ENCODE results near the gene KCTD14.
"Not testable (repeated sequence)": the region's sequence is repeated elsewhere in the genome, so short reads cannot be mapped to it uniquely, and the experiment has no call there.

KCTD14 gene

DNA sequence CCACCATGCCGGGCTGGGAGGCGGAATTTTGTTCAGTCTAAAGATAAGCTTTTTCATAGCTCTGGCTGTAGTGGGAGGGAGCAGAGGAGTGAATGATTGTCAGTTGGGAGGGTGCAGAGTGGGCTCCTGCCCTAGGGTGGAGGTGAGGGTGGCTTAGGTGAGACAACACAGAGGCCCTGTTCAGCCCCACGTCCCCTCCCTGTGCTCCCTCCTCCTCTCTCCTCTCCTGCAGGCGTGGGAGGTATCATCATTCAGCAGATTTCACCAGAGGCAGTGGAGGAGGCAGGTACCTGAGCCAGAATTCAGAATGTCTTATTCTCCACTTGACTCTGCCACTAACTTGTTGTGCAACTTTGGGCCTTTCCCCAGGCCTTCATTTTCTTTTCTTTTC, 38.8 kb upstream of the KCTD14 start:
- H3K27ac ChIP-seq (ENCODE audit: insufficient read depth, low read depth, low read length, poor library complexity, severe bottlenecking), result no peak overlapping the region
- no peak overlapping the region for H3K4me3 ChIP-seq (ENCODE audit: insufficient read depth, low read depth, low read length)
- 87 to 88% methylated on average over 4 of the region's 4 CpGs for WGBS, 2 experiments
- no peaks in the 10 kb centered on the region for H3K27me3 ChIP-seq (ENCODE audit: control insufficient read depth, insufficient read depth, low read length, poor library complexity, severe bottlenecking)
- no peaks in the 10 kb centered on the region for H3K36me3 ChIP-seq (ENCODE audit: control insufficient read depth, insufficient read depth, low read length)
- no peaks in the 10 kb centered on the region for H3K9me3 ChIP-seq (ENCODE audit: control insufficient read depth, low read length)
- no peaks in the 10 kb centered on the region for H3K4me1 ChIP-seq (ENCODE audit: control insufficient read depth, insufficient read depth, low read length)

DNA sequence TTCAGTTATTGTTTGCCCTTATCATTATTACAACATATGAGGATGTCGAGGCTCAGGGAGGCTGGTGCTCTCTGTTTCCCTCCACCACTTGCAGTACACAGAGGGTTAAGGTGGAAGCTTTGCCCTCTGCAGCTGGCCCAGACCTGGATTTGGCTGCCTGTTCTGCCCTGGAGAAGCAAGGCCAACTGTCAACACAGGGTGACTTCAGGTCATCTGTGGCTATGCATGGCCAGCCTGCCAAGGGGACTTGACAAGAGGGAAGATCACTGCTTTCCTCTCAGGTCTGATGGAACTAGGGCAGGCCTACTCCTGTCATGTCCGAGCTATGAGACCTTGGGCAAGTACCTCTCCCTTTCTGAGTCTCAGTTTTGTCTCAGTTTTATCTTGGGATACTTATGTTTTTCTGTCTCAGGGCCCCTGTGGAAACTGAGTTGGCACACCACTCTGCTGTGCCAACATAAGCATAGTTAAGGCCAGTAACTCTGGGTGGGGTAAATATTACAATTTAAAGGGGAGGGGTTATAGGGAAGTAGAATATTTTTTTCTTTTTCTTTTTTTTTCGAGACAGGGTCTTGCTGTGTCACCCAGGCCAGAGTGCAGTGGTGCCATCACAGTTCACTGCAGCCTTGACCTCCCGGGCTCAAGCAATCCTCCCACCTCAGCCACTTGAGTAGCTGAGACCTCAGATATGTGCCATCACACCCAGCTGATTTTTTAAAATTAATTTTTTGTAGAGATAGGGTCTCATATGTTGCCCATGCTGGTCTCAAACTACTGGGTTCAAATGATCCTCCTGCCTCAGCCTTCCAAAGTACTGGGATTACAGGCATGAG, 38.2 kb upstream of the KCTD14 start:
- Histone ChIP-seq H3K4me1 (ENCODE audit: control insufficient read depth, insufficient read depth, low read length) (no peaks in the 10 kb centered on the region), H3K4me3 (ENCODE audit: insufficient read depth, low read depth, low read length) (no peak overlapping the region), H3K36me3 (ENCODE audit: control insufficient read depth, insufficient read depth, low read length) (no peaks in the 10 kb centered on the region), H3K9me3 (ENCODE audit: control insufficient read depth, low read length) (no peaks in the 10 kb centered on the region), H3K27me3 (ENCODE audit: control insufficient read depth, insufficient read depth, low read length, poor library complexity, severe bottlenecking) (no peaks in the 10 kb centered on the region), H3K27ac (ENCODE audit: insufficient read depth, low read depth, low read length, poor library complexity, severe bottlenecking) (no peak overlapping the region)
- 95 to 97% methylated on average over 4 of the region's 4 CpGs for WGBS, 2 experiments

DNA sequence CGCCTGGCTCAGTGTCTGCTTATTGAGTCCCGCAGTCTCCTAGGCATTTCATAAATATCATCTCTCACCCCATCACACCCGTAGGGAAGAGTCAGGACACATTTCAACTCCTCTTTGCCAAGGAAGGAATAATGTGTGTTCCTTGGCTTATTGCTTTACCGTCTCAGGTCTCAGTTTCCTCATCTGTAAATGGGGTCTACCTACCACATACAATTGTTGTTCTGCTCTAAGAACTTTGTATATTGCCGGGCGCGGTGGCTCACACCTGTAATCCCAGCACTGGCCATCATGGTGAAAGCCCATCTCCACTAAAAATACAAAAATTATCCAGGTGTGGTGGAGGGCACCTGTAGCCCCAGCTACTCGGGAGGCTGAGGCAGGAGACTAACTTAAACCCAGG, 37.5 kb upstream of the KCTD14 start:
- no peak overlapping the region for H3K4me3 ChIP-seq (ENCODE audit: insufficient read depth, low read depth, low read length)
- no peaks in the 10 kb centered on the region for H3K4me1 ChIP-seq (ENCODE audit: control insufficient read depth, insufficient read depth, low read length)
- H3K9me3 ChIP-seq (ENCODE audit: control insufficient read depth, low read length), result no peaks in the 10 kb centered on the region
- no peaks in the 10 kb centered on the region for H3K27me3 ChIP-seq (ENCODE audit: control insufficient read depth, insufficient read depth, low read length, poor library complexity, severe bottlenecking)
- H3K27ac ChIP-seq (ENCODE audit: insufficient read depth, low read depth, low read length, poor library complexity, severe bottlenecking), result no peak overlapping the region
- H3K36me3 ChIP-seq (ENCODE audit: control insufficient read depth, insufficient read depth, low read length), result no peaks in the 10 kb centered on the region
- WGBS, 2 experiments, result 90 to 95% methylated on average over 8 of the region's 8 CpGs

DNA sequence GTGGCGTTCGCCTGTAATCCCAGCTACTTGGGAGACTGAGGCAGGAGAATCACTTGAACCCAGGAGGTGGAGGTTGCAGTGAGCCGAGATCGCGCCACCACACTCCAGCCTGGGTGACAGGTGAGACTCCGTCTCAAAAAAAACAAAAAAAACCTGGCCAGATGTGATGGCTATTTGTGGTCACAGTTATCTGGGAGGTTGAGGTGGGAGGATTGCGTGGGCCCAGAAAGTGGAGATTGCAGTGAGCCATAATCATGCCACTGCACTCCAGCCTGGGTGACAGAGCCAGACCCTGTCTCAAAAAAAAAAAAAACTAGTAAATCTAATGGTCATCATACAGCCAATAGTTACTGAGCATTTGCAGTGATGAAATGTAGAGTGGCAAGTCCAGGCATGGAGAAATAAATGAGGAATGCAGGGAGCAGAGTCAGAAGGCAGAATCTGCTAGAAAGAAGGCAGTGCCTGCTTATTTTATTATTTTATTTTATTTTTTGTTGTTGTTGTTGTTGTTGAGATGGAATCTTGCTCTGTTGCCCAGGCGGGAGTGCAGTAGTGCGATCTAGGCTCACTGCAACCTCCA, 36.8 kb upstream of the KCTD14 start:
- not testable (repeated sequence) for H3K36me3 ChIP-seq (ENCODE audit: control insufficient read depth, insufficient read depth, low read length); H3K9me3 ChIP-seq (ENCODE audit: control insufficient read depth, low read length); H3K27ac ChIP-seq (ENCODE audit: insufficient read depth, low read depth, low read length, poor library complexity, severe bottlenecking); H3K4me3 ChIP-seq (ENCODE audit: insufficient read depth, low read depth, low read length); H3K27me3 ChIP-seq (ENCODE audit: control insufficient read depth, insufficient read depth, low read length, poor library complexity, severe bottlenecking); H3K4me1 ChIP-seq (ENCODE audit: control insufficient read depth, insufficient read depth, low read length)
- 89 to 96% methylated on average over 9 of the region's 9 CpGs for WGBS, 2 experiments

DNA sequence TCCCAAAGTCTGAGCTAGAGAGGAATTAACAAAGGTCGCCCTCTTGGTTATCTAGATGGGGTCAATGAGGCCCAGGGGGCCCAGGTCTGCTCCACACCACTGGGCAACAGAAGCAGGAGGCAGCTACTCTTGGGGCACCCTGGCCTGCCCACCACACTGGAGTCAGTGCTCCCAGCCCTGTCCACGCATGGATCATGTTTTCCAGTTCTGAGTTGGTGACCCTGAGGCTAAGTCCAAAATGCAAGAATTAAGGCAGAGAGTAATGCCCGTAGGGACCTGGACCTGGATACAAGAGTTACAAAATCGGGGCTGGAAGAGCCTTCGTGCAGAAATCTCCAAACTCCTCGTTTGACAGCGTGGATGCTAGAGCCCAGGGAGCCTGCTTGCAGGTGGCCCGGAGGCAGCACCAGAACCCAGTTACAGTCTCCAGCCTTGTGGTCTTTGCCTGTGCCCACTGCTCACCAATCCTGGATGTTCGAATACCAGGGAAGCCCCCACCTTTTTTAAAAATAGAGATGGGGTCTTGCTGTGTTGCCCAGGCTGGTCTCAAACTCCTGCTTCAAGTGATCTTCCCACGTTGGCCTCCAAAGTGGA, 34.5 kb upstream of the KCTD14 start:
- WGBS, 2 experiments, result 84 to 85% methylated on average over 10 of the region's 10 CpGs
- Histone ChIP-seq H3K4me3 (ENCODE audit: insufficient read depth, low read depth, low read length) (no peak overlapping the region), H3K27me3 (ENCODE audit: control insufficient read depth, insufficient read depth, low read length, poor library complexity, severe bottlenecking) (no peaks in the 10 kb centered on the region)

DNA sequence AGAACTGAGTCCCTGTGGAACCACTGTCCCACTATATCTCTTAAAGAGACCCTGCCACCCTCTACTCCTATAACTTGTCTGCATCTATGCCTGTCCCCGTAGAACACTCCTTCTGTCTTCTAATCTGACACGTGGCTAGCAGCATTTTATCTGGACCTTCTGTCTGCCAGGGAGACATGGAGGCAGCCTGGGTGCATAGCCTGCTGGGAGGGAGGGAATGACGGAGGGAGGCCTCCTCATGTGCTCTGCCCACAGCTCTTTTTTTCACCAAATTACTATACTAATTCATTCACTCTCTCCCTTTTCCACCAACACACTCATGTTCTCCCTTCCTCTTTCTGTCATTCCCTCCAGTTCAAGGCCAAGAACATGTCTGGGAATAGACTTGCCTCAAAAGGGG, 33.0 kb upstream of the KCTD14 start:
- H3K27me3 ChIP-seq (ENCODE audit: control insufficient read depth, insufficient read depth, low read length, poor library complexity, severe bottlenecking), result no peaks in the 10 kb centered on the region
- no peak overlapping the region for H3K27ac ChIP-seq (ENCODE audit: insufficient read depth, low read depth, low read length, poor library complexity, severe bottlenecking)
- WGBS, 2 experiments, result 80 to 81% methylated on average over 3 of the region's 3 CpGs
- H3K9me3 ChIP-seq (ENCODE audit: control insufficient read depth, low read length), result no peaks in the 10 kb centered on the region
- no peaks in the 10 kb centered on the region for H3K4me1 ChIP-seq (ENCODE audit: control insufficient read depth, insufficient read depth, low read length)
- no peaks in the 10 kb centered on the region for H3K36me3 ChIP-seq (ENCODE audit: control insufficient read depth, insufficient read depth, low read length)
- no peak overlapping the region for H3K4me3 ChIP-seq (ENCODE audit: insufficient read depth, low read depth, low read length)

More for the DNA sequence above, 34.5 kb upstream of the KCTD14 start:
- Histone ChIP-seq H3K4me1 (ENCODE audit: control insufficient read depth, insufficient read depth, low read length) (no peaks in the 10 kb centered on the region), H3K27ac (ENCODE audit: insufficient read depth, low read depth, low read length, poor library complexity, severe bottlenecking) (no peak overlapping the region), H3K9me3 (ENCODE audit: control insufficient read depth, low read length) (no peaks in the 10 kb centered on the region), H3K36me3 (ENCODE audit: control insufficient read depth, insufficient read depth, low read length) (no peaks in the 10 kb centered on the region)

DNA sequence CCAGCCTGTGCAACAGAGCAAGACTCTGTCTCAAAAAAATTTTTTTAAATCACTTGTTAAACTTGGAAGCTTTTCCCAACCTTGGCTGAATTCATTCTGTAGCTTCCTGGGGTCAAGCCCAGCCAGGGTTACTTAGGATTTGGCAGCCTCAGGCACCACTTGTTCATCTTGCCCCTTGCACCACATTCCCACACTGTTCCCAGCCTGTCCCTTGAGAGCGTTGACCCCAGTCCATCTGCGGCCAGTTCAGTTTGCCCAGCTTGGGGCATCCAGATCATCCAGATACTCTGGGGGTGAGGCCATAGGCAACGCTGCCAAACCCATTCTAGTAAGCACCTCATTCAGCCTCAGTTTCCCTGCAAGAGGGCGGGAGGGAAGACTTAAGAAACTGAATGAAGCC, 31.9 kb upstream of the KCTD14 start:
- 91 to 97% methylated on average over 4 of the region's 4 CpGs for WGBS, 2 experiments
- no peaks in the 10 kb centered on the region for H3K27me3 ChIP-seq (ENCODE audit: control insufficient read depth, insufficient read depth, low read length, poor library complexity, severe bottlenecking)
- no peak overlapping the region for H3K4me3 ChIP-seq (ENCODE audit: insufficient read depth, low read depth, low read length)
- H3K36me3 ChIP-seq (ENCODE audit: control insufficient read depth, insufficient read depth, low read length), result no peaks in the 10 kb centered on the region
- H3K4me1 ChIP-seq (ENCODE audit: control insufficient read depth, insufficient read depth, low read length), result no peaks in the 10 kb centered on the region
- H3K9me3 ChIP-seq (ENCODE audit: control insufficient read depth, low read length), result no peaks in the 10 kb centered on the region
- H3K27ac ChIP-seq (ENCODE audit: insufficient read depth, low read depth, low read length, poor library complexity, severe bottlenecking), result no peak overlapping the region

DNA sequence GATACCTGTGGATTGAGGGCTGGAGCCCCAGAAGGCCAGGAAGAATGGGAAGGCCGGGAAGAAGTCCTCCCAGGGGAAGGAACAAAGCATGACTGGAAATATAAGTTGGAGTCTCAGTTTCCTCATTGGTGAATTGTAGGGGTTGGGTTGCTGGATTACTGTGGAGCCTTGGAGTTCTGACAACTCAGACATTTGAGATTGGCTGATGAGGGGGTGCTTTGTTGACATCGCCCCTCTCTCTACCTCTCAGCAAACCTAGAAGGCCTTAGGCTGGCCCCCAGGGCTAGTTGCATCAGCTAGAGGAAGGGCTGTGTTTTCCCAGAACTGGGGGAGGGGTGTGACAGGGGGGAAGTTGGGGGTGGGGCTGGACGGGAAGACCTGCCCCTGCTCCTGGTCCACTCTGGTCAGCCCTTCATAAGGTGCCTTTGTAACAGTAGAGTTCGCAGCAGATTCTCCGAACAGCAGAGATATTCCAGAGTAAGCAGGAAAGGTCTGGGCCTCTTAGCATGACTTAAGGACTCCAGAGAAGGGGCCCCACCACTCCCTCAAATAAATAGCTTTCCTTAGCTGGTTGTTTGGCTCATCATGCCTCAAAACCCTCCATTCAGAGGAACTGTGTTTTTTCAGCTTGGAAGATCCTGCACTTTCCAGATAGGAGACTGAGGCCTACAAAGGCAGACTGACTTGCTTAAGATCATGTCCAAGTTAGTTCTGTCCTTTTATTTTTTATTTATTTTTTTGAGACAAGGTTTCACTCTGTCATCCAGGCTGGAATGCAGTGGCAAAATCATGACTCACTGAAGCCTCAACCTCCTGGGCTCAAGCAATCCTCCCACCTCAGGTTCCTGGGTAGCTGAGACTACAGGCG, 28.1 kb upstream of the KCTD14 start:
- no peaks in the 10 kb centered on the region for H3K36me3 ChIP-seq (ENCODE audit: control insufficient read depth, insufficient read depth, low read length)
- no peaks in the 10 kb centered on the region for H3K9me3 ChIP-seq (ENCODE audit: control insufficient read depth, low read length)
- WGBS, 2 experiments, result 75 to 76% methylated on average over 5 to 6 of the region's 6 CpGs
- H3K4me3 ChIP-seq (ENCODE audit: insufficient read depth, low read depth, low read length), result no peak overlapping the region
- H3K4me1 ChIP-seq (ENCODE audit: control insufficient read depth, insufficient read depth, low read length), result no peaks in the 10 kb centered on the region
- H3K27me3 ChIP-seq (ENCODE audit: control insufficient read depth, insufficient read depth, low read length, poor library complexity, severe bottlenecking), result no peaks in the 10 kb centered on the region
- H3K27ac ChIP-seq (ENCODE audit: insufficient read depth, low read depth, low read length, poor library complexity, severe bottlenecking), result no peak overlapping the region

DNA sequence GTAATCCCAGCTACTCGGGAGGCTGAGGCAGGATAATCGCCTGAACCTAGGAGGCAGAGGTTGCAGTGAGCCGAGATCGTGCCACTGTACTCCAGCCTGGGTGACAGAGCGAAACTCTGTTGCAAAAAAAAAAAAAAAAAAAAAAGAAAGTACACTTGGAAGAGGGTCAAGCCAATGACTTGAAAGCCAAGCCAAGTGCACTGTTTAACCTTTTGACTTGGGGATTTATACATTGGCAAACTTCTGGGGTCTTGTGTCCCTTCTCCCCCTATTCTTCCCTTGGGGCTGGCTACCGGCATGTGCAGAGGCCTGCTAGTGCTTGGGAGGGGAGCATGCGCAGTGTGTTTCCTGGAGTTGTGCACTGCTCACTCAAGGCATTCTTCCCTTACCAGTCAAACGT, 26.3 kb upstream of the KCTD14 start:
- no peak overlapping the region for H3K27ac ChIP-seq (ENCODE audit: insufficient read depth, low read depth, low read length, poor library complexity, severe bottlenecking)
- WGBS, 2 experiments, result 92 to 94% methylated on average over 8 of the region's 8 CpGs
- H3K4me1 ChIP-seq (ENCODE audit: control insufficient read depth, insufficient read depth, low read length), result peaks cover 6% of the 10 kb centered on the region
- no peaks in the 10 kb centered on the region for H3K9me3 ChIP-seq (ENCODE audit: control insufficient read depth, low read length)
- H3K27me3 ChIP-seq (ENCODE audit: control insufficient read depth, insufficient read depth, low read length, poor library complexity, severe bottlenecking), result peaks cover 5% of the 10 kb centered on the region
- no peak overlapping the region for H3K4me3 ChIP-seq (ENCODE audit: insufficient read depth, low read depth, low read length)
- no peaks in the 10 kb centered on the region for H3K36me3 ChIP-seq (ENCODE audit: control insufficient read depth, insufficient read depth, low read length)

DNA sequence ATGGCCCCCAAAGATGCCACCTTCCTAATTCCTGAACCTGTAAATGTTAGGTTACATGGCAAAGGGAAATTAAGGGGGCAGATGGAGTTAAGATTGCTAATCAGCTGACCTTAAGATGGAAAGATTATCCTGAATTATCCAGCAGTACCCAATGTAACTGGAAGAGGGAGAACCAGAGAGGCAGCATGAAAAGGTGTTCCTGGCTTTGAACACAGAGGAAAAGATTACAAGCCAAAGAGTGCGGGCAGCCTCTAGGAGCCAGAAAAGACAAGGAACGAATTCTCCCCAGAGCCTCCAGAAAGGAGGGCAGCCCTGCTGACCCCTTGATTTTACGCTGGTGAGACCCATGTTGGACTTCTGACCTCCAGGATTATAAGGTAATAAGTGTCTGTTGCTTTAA, 25.5 kb upstream of the KCTD14 start:
- no peaks in the 10 kb centered on the region for H3K9me3 ChIP-seq (ENCODE audit: control insufficient read depth, low read length)
- no peaks in the 10 kb centered on the region for H3K36me3 ChIP-seq (ENCODE audit: control insufficient read depth, insufficient read depth, low read length)
- no peak overlapping the region for H3K27ac ChIP-seq (ENCODE audit: insufficient read depth, low read depth, low read length, poor library complexity, severe bottlenecking)
- H3K4me1 ChIP-seq (ENCODE audit: control insufficient read depth, insufficient read depth, low read length), result peaks cover 6% of the 10 kb centered on the region
- no peak overlapping the region for H3K4me3 ChIP-seq (ENCODE audit: insufficient read depth, low read depth, low read length)
- WGBS, 2 experiments, result 88 to 91% methylated on average over 3 of the region's 3 CpGs
- H3K27me3 ChIP-seq (ENCODE audit: control insufficient read depth, insufficient read depth, low read length, poor library complexity, severe bottlenecking), result peaks cover 5% of the 10 kb centered on the region

Measured in ectodermal cell (in vitro differentiated cells).